Activated T-cell treated with anti-CD3 and anti-CD28 coated beads for 1 hour (primary cell): Measurements from ENCODE around the gene ZBTB34.

Experiments
- DNase-seq: peaks from one replicate; pipeline ENCODE4 v3.0.0-alpha.2; 2020; ENCODE audit warnings: low read depth

Gene ZBTB34

DNA sequence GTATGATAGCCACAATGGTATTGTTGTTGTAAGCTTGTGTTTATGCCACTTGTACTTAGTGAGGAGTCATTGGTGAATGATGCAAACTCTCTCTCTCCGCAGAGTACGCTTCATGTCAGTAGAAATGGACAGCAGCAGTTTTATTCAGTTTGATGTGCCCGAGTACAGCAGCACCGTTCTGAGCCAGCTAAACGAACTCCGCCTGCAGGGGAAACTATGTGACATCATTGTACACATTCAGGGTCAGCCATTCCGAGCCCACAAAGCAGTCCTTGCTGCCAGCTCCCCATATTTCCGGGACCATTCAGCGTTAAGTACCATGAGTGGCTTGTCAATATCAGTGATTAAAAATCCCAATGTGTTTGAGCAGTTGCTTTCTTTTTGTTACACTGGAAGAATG lies 18.8 kb downstream of the ZBTB34 start:
- no peak for DNase-seq

DNA sequence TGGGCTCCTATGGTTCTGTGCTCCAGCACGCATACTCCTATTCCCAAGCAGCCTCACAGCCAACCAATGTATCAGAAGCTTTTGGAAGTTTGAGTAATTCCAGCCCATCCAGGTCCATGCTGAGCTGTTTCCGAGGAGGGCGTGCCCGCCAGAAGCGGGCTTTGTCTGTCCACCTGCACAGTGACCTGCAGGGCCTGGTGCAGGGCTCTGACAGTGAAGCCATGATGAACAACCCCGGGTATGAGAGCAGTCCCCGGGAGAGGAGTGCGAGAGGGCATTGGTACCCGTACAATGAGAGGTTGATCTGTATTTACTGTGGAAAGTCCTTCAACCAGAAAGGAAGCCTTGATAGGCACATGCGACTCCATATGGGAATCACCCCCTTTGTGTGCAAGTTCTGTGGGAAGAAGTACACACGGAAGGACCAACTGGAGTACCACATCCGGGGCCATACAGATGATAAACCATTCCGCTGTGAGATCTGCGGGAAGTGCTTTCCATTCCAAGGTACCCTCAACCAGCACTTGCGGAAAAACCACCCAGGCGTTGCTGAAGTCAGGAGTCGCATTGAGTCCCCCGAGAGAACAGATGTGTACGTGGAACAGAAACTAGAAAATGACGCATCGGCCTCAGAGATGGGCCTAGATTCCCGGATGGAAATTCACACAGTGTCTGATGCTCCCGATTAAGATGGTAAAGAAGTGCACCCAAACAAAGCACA lies 19.9 kb downstream of the ZBTB34 start:
- DNase-seq: no peak

DNA sequence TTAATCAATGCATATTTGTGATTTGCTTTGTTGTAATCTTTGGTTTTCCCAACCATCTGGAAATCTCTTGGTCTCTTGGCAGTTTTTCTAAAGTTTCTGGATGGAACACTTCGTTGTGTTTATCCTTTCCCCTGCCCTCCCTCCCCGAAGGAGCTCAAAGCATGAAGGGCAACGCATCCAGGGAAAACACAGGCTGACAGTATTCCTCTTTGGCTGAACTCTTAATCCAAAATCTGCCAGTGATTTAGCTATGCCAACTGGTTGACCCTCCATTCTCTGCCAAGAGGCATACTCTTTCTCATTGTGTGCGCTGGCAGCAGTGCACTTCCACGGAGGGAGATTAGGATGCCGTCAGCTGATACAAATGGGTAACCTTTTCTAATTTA lies 20.5 kb downstream of the ZBTB34 start:
- no peak for DNase-seq

DNA sequence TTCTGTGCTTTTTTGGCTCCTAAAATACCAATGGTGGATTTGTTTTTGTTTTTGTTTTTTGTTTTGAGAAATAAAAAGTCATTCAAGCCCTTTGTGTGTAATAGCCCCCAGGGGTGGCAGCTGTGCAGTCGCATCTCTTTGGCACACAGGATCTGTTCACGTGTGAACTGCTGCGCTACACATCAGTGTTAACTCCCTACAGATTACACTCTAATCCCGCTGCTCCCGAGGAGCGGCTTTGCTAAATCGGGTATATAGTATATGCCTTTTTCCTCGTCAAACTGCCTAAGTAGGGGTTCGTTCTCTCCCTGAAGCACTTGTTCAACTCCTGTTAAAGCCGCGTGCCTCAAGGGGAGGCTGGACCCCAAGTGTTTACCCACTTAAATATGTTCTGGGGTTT lies 22.3 kb downstream of the ZBTB34 start:
- no peak for DNase-seq

DNA sequence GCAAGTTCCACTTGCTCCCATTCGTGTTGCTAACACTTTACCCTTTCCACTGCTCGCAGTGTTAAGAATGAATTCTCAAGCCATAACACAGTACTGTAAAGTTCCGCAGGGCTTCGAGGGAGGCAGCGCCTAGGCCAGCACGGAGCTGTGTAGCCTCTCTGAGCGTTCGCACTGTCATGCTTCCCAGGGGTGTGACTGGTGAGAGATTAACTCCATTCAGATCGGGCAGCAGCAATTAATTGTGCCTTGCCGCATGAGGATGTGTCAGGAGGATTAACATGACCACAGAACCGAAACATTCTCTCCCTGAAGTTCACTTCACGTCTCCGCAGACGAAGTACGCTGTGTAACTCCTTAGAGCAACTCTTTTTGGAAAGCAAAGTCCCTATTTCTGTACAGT lies 23.2 kb downstream of the ZBTB34 start:
- DNase-seq: no peak

DNA sequence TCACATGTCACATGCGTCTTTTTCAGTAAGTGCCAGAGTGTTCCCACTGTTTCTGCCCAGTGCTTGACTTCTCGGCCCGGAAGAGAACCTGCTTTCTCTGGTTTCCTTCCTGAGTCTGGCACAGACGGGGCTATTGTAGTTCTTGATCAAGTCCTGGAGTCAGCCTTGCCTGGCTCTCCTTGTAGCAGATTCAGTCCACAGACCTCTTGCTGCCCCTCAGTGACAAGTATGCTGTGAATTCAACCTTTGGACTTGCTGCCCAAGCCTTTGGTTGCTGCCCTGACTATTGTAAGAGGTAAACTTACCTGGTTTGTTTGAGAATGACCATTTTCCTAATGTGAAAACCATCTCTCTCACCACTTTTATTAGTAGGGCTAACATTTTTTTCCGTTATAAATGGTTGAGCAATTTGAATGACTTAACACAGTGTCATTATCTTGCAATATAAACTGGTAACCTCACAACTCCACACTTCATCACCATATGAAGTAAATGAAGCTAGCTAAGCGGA lies 24.7 kb downstream of the ZBTB34 start:
- no peak for DNase-seq

DNA sequence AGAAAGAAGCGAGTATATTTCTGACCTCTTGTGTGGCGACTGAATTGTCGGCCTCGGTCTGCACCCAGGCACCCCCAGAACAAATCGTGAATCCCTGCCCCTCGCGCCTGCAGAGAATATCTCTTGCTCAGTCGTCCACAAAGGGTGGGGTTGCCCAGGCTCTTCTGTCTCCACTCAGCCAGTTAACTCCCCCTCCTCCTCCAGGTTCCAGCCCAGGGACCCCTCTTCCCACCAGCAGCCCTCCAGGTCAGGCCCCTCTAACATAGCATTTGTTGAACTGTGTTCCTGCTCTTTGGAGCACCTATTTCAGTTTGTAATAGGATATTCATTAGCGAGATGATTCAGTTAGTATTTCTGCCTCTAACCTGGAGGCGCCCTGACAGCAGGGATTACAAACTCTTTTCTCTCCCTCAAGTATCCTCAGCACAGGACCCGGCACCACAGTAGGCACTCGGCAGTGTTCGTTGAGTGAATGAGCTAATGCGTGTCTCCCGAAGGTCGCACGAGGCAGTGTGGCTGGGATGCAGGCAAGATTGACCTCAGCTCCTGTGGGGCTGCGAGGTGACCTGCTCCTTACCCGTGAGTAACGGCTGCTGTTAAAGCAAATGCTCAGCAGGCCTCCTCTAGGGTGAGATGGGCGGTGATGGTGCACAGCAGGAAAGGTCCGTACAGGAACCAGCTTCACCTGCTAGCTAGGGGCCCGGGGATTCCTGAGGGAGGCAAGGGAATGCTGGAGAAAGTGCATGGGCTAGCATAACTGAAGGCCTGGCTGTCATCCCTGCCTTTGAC lies 25.8 kb downstream of the ZBTB34 start:
- no peak for DNase-seq

DNA sequence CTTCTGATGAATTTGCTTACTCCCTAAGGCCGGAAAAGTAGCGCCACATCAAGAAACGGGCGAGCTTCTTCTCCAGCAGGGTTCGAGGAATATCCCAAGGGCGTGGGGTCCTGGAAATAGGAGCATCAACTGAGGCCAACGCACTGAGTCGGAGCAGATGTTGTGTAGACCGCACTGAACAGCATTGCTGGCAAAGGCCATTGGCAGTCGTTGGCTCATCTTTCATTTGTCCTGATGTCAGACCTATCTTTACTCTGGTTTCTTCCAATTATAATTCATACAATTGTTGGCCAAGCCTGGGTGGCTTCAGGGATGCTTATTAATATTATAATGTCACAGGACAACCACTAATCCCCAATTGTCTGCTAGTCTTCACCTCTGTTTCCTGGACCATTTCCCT lies 26.5 kb downstream of the ZBTB34 start:
- no peak for DNase-seq

DNA sequence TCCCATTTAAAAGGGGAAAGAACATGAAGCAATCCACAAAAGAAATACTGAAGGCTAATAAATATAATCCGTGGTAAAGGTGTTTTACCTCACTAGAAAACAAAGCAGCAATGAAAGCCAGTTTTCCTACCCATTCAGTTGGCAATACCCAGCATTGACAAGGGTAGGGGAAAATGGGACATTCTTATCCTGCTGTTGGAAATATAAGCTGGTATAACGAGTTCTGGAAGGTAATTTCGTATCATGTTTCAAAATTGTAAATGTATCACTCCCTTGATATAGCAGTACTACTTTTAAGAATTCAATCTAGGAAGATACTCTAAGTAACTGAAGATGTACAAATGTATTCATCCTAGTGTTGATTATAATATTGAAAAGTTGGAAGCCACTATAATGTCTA lies 31.2 kb downstream of the ZBTB34 start:
- no peak for DNase-seq

DNA sequence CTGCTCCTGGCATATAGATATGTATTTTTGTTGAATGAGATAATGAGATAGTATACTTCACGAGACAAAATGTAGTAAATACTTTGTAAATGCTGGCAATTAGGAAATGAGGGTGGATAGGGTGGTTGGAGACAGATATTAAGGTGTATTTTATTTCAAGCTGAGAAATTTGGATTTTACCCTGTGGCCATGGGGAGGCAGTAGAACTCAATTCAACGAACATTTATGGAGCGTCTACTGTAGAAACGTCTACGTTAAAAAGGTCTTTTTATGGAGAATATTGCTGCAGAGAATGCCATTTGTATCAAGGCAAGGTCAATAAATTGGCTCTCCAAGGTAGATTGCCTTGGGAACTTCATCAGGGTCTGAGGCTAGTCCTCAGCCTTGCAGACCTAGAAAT lies 32.6 kb downstream of the ZBTB34 start:
- DNase-seq: no peak

DNA sequence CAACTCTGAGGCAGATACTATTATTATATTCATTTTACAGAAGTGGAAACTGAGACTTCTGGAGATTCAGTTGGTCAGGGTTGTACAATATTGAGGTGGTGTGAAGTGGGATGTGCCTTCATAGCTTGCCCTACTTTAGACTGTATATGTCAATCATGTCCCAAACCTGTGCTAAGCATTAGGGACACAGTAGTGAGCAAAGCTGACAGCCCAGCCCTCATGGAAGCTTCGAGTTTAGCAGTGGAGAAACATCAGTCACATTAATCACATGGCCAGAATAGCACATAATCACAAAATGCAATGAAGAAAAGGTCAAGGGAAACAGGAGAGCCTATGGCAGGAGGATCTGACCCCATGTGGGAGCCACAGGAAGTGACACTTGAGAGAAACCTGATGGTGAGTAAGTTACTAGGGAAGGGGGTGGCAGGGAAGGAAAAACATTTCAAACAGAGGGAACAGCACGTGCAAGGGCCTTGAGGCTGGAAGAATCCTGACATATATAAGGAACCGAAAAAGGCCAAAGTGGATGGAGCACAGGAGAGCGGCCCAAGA lies 33.7 kb downstream of the ZBTB34 start:
- no peak for DNase-seq

DNA sequence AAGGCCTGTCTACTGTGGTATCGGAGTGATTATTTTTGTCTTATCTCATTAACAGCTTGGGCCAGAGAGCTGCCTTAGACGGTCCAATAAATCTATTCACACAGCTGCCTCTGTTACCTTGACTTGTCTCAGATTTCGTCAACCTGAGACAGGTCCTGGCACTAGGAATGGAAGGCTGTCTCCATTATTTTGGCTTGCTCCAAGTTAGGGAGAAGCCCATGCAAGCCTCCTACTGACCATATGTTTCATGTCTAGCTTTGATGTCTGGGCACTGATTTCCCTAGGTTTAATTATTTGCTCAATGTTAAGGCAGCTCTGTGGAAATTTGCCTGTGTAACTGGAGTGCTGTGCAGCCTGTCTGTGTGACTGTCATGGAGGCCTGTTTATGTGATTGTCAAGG lies 41.8 kb downstream of the ZBTB34 start:
- DNase-seq: no peak

DNA sequence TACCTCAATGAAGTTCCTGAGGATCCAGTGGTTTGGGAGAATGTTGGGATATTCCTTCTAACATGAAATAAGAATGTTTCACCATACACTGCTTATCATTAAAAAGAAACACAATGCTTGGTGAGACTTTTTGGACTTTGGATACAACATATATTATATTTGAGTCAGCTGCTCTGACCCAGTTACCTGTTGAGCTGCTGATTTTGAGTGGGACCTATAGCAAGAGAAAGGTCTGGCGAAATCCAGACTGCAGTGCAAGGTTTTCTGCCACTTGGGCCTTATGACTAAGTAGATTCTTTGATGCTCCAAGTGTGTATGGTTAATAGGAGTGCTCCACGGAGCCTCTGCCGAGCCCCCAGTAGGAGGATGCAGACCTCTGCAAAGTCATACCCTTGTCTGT lies 44.1 kb downstream of the ZBTB34 start:
- DNase-seq: no peak

DNA sequence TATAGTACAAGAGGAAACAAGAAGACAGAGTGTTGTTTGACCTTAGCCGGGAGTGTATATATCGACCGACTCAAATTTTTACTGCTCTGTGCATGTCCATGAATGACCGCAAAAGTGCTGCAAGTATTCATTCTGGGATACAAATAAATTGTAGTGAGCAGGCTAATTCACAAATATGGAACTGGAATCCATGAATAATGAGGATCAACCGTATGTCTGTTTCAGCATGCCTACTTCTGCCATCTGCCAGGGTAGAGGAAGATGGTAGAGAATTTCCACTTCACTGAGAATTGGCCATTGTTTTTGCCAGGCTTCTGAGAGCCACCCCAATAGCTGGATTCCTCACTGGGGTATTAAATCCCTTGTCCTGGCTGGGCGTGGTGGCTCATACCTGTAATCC lies 45.7 kb downstream of the ZBTB34 start:
- no peak for DNase-seq

DNA sequence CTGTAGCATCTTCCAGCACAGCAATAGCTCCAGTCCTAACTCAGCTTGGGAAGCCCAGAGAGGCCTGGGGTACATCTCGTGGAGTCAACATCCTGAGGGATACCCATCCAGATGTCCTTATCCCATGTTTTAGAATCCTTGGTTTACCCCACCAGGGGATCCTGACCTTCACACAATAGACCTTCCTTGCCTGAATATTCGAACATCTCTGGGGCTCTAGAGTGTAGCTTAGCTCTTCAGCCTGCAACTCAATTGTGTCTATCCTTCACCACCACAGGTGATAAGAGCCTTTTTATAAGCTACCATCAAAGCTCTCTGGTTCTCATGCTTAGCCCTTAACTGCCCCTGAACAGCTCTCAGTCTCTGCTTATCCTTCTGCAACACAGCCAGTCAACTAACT lies 46.6 kb downstream of the ZBTB34 start:
- DNase-seq: no peak

DNA sequence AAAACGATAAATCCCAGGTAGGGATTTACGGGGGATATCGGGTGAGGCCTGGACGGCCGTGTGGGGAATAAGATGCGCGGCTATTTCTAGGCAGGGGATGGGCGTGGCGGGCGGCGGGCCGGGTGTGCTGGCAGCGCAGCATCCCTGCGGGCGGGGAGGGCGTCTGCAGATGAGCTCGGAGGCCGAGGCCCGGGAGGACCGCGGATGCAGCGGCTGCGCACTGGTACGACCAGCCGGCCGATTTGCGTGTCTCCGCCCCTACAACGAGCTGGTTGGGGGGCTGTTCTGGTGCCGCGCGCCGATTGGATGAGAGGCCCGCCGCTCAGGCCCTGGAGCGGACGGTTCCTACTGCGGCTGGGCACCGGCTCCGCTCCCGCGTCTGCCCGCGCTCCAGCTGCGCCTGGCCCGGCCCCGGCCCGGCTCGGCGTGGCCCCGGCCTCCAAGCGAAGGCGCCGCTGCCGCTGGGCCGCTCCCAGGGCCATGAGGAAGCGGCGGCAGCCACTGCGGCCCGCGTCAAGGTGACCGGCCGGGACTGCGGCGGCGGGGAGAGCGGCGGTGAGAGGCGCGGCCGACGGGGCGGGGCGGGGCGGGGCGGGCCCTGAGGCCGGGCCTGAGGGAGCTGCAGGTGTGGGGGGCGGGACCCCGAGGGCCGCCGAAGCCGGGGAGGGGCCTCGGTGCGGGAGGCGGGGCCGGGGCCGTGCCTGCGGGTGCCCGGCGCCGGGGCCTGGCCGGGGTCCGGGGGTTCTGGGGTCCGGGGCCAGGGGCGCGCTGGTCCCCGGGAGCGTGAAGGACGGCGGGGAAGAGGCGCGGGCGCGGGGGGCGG lies 54.2 kb downstream of the ZBTB34 start, which contains the start of gene RALGPS1:
Gene RALGPS1, plus strand, starts transcription at position 325 of the 823 bp plus-strand sequence. CDS start 47,508 bp downstream, outside the sequence.
- DNase-seq: peak; percentile 72

DNA sequence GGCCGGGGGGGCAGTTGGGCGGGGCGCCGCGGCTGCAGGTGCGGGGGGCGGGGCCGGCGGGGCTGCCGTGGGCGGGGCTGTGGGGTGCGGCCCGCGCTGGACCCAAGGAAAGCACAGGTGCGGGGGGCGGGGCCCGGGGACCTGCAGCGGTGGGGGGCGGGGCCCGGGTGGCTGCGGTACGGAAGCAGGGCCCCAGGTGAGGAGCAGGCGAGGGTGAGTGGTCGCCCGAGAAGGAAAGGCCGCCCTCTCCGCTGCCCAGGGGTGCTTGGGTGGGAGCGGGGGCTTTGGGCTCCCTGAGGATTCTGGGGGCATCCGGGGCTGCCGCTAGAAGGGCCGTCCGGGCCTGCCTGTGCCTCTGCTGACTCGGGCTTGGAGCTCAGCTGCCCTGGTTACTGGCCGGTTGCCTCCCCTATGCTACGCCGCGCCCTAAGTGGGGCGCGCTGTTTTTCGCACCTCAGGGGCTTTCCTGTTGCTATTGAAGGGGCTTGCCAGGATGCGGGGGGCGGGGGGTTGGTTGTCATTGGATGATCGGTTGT lies 54.9 kb downstream of the ZBTB34 start:
- DNase-seq: peak; percentile 8

DNA sequence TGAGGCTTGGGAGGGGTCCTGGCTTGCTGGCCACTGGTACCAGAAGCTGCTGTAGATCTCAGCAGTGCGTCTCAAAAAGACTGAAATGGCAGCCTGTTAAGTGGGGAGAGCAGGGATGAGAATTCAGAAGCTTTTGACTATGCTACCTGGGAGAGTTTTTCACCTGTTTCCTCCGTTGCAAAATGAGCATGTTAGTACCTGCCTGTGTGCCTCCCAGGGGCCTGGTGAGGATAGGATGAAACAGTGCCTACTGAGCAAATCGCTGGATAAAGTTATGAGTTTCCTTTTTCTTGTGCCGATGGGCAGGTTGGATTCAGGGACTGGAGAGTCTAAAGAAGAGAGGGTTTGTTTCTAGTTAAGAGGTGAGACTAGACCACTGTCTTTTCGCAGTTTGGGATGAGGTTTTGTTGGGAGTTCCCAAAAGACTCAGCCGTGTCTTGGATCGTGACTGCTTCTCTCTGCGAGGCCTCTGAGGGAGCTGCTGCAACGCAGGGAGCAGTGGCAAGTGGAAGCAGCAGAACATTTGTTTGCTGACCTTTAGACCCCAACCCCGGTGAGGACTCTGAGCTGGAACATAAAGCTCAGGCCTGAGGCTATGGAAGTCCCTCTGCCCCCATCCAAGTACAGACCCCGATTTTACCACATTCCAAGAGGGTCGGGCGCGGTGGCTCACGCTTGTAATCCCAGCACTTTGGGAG lies 55.6 kb downstream of the ZBTB34 start:
- no peak for DNase-seq

DNA sequence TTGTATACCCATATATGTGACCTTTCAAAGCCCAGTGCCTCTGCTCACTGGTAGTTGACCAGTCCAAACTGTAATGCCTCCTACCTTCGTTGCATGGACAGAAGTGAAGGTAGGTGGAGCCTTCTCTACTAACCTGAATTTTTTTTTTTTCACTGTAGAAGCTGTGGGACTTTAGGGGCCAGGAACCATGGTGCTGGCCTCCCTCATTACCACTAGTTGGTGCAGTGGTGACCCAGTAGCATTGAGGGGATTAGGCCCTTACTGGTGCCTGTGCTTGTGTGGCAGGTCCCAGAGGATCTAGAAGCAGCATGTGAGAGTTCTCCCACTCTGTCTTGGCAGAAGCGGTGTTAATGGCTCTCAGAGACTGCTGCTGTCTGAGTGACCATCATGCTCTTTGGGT lies 56.5 kb downstream of the ZBTB34 start:
- DNase-seq: no peak

DNA sequence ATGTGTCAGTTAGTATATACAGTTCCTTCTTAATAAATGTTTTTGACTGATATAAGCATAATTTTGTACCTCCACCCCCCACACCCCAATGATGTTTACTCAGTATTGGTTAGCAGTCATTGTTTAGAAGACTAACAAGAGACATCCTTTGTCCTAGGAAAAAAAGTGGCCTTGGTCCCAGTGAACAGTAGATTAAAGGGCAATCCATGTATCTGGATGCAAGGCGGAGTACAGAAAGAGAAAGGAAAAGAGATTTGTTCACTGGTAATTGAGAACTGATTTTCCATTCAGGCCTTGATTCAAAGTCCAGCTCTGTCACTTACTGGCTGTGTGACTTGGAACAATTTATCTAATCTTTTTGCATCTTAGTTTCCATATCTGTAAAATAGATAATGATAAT lies 58.8 kb downstream of the ZBTB34 start:
- no peak for DNase-seq

DNA sequence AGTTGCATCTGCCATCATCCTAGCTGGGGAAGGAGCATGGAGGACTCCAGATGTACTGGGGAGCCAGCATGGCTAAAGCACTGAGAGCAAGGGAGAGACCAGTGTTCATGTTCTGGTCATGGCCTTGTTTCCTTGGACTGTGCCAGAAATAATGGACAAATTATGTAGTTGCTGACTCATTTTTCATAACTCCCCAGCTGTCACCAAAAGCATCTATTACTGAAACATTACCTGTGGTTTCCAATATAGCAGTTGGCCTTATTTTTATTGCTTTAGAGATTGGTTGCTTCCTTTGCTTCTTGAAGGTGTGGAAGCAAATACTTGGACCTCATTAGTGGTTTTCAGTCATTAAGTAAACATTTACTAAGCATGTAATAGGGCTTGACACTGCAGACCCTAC lies 65.4 kb downstream of the ZBTB34 start:
- DNase-seq: no peak
